Measurements from ENCODE around the gene BDKRB2. TPM values are rescaled to one million over a fixed set of nuclear protein-coding genes. Genes with fewer than 3 reads are reported as not detected.
A peak's percentile ranks its signal among the peaks of the same experiment; 100 is the strongest.

BDKRB2 gene
- total RNA-seq, 1 donor from 2014 or later: 0.70 TPM

DNA sequence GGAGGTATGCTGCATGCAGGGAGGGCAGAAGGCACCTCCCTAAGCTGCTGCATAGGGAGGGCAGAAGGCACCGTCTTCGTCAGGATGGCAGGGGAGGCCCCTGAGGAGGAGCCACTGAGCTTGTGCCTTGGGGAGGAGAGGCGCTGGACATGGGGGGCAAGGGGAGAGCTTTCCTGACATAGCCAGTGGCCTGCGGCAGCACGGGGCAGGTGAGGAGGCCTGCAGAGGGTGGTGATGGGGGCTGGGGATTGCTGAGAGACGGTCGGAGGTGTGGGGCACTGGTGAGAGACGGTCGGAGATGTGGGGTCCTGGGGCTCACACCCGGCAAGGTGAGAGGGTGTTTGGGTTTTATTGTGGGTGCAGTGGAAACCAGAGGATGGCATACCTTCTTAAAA lies 10.4 kb upstream of the BDKRB2 start:
- TF ChIP-seq, protein P1, sequence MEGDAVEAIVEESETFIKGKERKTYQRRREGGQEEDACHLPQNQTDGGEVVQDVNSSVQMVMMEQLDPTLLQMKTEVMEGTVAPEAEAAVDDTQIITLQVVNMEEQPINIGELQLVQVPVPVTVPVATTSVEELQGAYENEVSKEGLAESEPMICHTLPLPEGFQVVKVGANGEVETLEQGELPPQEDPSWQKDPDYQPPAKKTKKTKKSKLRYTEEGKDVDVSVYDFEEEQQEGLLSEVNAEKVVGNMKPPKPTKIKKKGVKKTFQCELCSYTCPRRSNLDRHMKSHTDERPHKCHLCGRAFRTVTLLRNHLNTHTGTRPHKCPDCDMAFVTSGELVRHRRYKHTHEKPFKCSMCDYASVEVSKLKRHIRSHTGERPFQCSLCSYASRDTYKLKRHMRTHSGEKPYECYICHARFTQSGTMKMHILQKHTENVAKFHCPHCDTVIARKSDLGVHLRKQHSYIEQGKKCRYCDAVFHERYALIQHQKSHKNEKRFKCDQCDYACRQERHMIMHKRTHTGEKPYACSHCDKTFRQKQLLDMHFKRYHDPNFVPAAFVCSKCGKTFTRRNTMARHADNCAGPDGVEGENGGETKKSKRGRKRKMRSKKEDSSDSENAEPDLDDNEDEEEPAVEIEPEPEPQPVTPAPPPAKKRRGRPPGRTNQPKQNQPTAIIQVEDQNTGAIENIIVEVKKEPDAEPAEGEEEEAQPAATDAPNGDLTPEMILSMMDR (IDR thresholded peaks at IDR 0.05; ENCODE audit: insufficient read depth, low read depth, low read length): no peak
- no peak for TF ChIP-seq EZH2 (IDR thresholded peaks at IDR 0.05; ENCODE audit: insufficient read depth, low read length)
- Histone ChIP-seq H3K27ac (ENCODE audit: low read depth, low read length) (no peak overlapping the region), H3K36me3 (ENCODE audit: insufficient read depth, low read length) (no peaks in the 10 kb centered on the region), H3K9ac (ENCODE audit: low read length) (no peak overlapping the region), H3K4me2 (ENCODE audit: low read length) (no peak overlapping the region), H3K9me3 (ENCODE audit: insufficient read depth, low read depth, low read length) (no peaks in the 10 kb centered on the region), H3K4me3 (ENCODE audit: insufficient read depth, low read depth, low read length) (no peak overlapping the region), H3K4me1 (ENCODE audit: insufficient read depth, low read length) (no peaks in the 10 kb centered on the region), H3K27me3 (ENCODE audit: insufficient read depth, low read length) (peaks cover 4% of the 10 kb centered on the region), H3K79me2 (ENCODE audit: insufficient read depth, low read length) (no peaks in the 10 kb centered on the region), H4K20me1 (ENCODE audit: insufficient read depth, low read length) (no peaks in the 10 kb centered on the region), H2AFZ (ENCODE audit: low read depth, low read length) (no peak overlapping the region)
- Mint-ChIP-seq H3K36me3 (ENCODE audit: low read depth, unreplicated experiment) (no peaks in the 10 kb centered on the region), H3K27ac (ENCODE audit: unreplicated experiment) (no peak overlapping the region), H3K4me3 (ENCODE audit: unreplicated experiment) (no peak overlapping the region), H3K4me1 (ENCODE audit: low read depth, unreplicated experiment) (peaks cover 14% of the 10 kb centered on the region), H3K9me3 (ENCODE audit: unreplicated experiment) (peaks cover 7% of the 10 kb centered on the region), H3K27me3 (ENCODE audit: low read depth, unreplicated experiment) (peaks cover 40% of the 10 kb centered on the region)
- no peak for FAIRE-seq
- DNase-seq (ENCODE audit: low read depth): no peak

DNA sequence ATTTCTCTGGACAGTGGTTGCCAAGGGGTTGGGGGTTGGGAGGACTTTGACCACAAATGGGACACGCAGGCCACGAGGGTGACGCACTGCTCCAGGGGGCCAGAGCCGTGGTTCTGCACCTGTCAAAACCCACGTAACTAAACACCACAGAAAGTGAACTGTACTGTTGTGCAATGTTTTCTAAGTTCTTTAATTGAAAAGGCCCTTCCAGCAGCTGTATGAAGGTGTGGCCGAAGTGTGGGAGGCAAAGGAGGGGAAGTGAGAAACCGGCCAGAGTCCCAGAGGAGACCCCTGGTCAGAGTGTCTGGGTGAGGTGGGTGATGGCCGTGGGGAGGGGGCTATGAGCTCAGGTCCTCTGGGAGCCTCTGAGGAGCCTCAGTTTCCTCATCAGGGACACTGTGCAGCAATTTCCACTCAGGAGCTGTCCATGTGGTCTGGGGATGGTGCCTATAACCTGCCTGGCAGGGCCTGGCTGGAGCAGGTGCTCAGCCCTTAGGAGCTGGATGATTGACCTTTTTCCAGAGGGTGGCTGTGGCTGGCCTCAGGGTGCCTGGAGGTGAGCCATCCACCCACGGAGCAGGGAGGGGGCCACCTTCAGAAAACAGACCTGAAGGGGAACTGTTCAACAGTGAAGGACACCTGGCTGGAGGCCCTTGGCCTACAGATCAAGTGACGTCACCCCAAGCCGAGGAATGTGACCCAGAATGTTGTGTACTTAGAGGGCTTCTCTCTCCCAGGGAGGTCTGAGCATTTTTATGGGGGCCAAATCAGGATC lies 9.8 kb upstream of the BDKRB2 start:
- no peak overlapping the region for H3K9ac ChIP-seq (ENCODE audit: low read length)
- H3K9me3 ChIP-seq (ENCODE audit: insufficient read depth, low read depth, low read length): no peaks in the 10 kb centered on the region
- no peak overlapping the region for H3K27ac ChIP-seq (ENCODE audit: low read depth, low read length)
- Mint-ChIP-seq H3K9me3 (ENCODE audit: unreplicated experiment) (peaks cover 7% of the 10 kb centered on the region), H3K36me3 (ENCODE audit: low read depth, unreplicated experiment) (no peaks in the 10 kb centered on the region), H3K27ac (ENCODE audit: unreplicated experiment) (no peak overlapping the region), H3K4me3 (ENCODE audit: unreplicated experiment) (no peak overlapping the region), H3K4me1 (ENCODE audit: low read depth, unreplicated experiment) (peaks cover 11% of the 10 kb centered on the region), H3K27me3 (ENCODE audit: low read depth, unreplicated experiment) (peaks cover 34% of the 10 kb centered on the region)
- no peaks in the 10 kb centered on the region for H3K79me2 ChIP-seq (ENCODE audit: insufficient read depth, low read length)
- H3K36me3 ChIP-seq (ENCODE audit: insufficient read depth, low read length): no peaks in the 10 kb centered on the region
- no peaks in the 10 kb centered on the region for H3K4me1 ChIP-seq (ENCODE audit: insufficient read depth, low read length)
- no peak overlapping the region for H3K4me2 ChIP-seq (ENCODE audit: low read length)
- peak; percentile 23 for DNase-seq (ENCODE audit: low read depth)
- FAIRE-seq: no peak
- no peaks in the 10 kb centered on the region for H4K20me1 ChIP-seq (ENCODE audit: insufficient read depth, low read length)
- no peak overlapping the region for H3K4me3 ChIP-seq (ENCODE audit: insufficient read depth, low read depth, low read length)
- H2AFZ ChIP-seq (ENCODE audit: low read depth, low read length): no peak overlapping the region
- peaks cover 4% of the 10 kb centered on the region for H3K27me3 ChIP-seq (ENCODE audit: insufficient read depth, low read length)
- no peak for TF ChIP-seq EZH2 (IDR thresholded peaks at IDR 0.05; ENCODE audit: insufficient read depth, low read length)
- TF ChIP-seq, protein P1 (IDR thresholded peaks at IDR 0.05; ENCODE audit: insufficient read depth, low read depth, low read length): no peak

DNA sequence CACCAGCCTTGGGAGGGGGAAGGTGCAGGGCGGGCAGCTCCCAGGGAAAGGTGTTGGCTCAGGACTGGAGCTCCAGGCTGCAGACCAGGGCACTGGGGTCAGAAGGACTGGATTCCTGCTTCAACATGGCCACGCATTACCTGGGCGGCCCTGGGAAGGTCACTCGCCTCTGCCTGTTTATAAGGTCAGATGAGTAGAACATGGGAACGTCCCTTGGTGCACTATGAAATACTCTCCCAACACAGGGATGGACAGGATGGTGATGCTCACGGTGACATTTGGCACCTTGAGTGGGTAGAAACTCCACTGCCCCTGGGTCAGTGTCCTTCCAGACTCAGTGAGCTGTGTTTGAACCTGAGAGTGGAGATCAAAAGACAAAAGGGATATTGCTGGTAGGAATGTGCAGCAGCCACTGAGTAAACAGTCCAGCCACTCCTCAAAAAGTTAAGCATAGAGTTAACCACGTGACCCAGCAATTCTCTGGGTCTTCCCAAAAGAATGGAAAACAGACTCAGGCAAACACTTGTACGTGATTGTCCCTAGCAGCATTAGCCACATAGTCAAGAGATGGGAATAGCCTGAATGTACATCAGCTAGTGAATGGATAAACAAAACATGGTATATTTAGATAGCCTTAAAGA lies 9.1 kb upstream of the BDKRB2 start:
- H3K27ac ChIP-seq (ENCODE audit: low read depth, low read length): no peak overlapping the region
- FAIRE-seq: no peak
- H3K27me3 Mint-ChIP-seq (ENCODE audit: low read depth, unreplicated experiment): peaks cover 30% of the 10 kb centered on the region
- H3K36me3 ChIP-seq (ENCODE audit: insufficient read depth, low read length): no peaks in the 10 kb centered on the region
- peaks cover 4% of the 10 kb centered on the region for H3K27me3 ChIP-seq (ENCODE audit: insufficient read depth, low read length)
- H3K79me2 ChIP-seq (ENCODE audit: insufficient read depth, low read length): no peaks in the 10 kb centered on the region
- no peak overlapping the region for H3K27ac Mint-ChIP-seq (ENCODE audit: unreplicated experiment)
- peaks cover 11% of the 10 kb centered on the region for H3K4me1 Mint-ChIP-seq (ENCODE audit: low read depth, unreplicated experiment)
- H3K4me3 Mint-ChIP-seq (ENCODE audit: unreplicated experiment): no peak overlapping the region
- TF ChIP-seq EZH2 (IDR thresholded peaks at IDR 0.05; ENCODE audit: insufficient read depth, low read length): no peak
- TF ChIP-seq, protein P1 (IDR thresholded peaks at IDR 0.05; ENCODE audit: insufficient read depth, low read depth, low read length): no peak
- no peak overlapping the region for H3K4me3 ChIP-seq (ENCODE audit: insufficient read depth, low read depth, low read length)
- no peaks in the 10 kb centered on the region for H3K9me3 ChIP-seq (ENCODE audit: insufficient read depth, low read depth, low read length)
- no peak overlapping the region for H3K4me2 ChIP-seq (ENCODE audit: low read length)
- H3K9ac ChIP-seq (ENCODE audit: low read length): no peak overlapping the region
- H2AFZ ChIP-seq (ENCODE audit: low read depth, low read length): no peak overlapping the region
- no peaks in the 10 kb centered on the region for H3K36me3 Mint-ChIP-seq (ENCODE audit: low read depth, unreplicated experiment)
- DNase-seq (ENCODE audit: low read depth): no peak
- no peaks in the 10 kb centered on the region for H4K20me1 ChIP-seq (ENCODE audit: insufficient read depth, low read length)
- H3K4me1 ChIP-seq (ENCODE audit: insufficient read depth, low read length): no peaks in the 10 kb centered on the region
- peaks cover 7% of the 10 kb centered on the region for H3K9me3 Mint-ChIP-seq (ENCODE audit: unreplicated experiment)

All from astrocyte (in vitro differentiated cells and primary cell).